HepG2 (cell line): ENCODE data around the gene SBNO2. TPM values are rescaled to one million over a fixed set of nuclear protein-coding genes. Genes with fewer than 3 reads are reported as not detected.

Experiments
- ATF4 ChIP-seq, 2 experiments: fragments of 450-650 bp in 1 of 2; sonication (generic) in 1 of 2; formaldehyde crosslinking; IDR thresholded peaks; 2 replicates each; pipeline versions ENCODE4 v1.5.0 to v1.8.0; 2020 to 2022; ENCODE audit warnings: mild to moderate bottlenecking in 1 of 2, missing genetic modification reagents in 1 of 2
- CHD4 ChIP-seq: fragments of 200-600 bp; sonication (generic); IDR thresholded peaks from 2 replicates; pipeline ENCODE4 v1.7.0; 2017; ENCODE audit warnings: mild to moderate bottlenecking, low read length, borderline replicate concordance
- E2F1 ChIP-seq: sonication (generic); formaldehyde crosslinking; IDR thresholded peaks from 2 replicates; pipeline ENCODE4 v1.5.0; 2020; ENCODE audit warnings: missing genetic modification reagents
- KDM1A ChIP-seq: IDR thresholded peaks from 2 replicates; pipeline ENCODE4 v1.6.1; 2016; ENCODE audit warnings: missing compliant biosample characterization
- KLF15 ChIP-seq: sonication (generic); formaldehyde crosslinking; IDR thresholded peaks from 2 replicates; pipeline ENCODE4 v1.8.1; 2023; ENCODE audit warnings: borderline replicate concordance, mild to moderate bottlenecking, inconsistent platforms, missing genetic modification reagents, mixed read lengths
- NFE2 ChIP-seq: sonication (generic); formaldehyde crosslinking; IDR thresholded peaks from 2 replicates; pipeline ENCODE4 v1.4.0; 2020; ENCODE audit warnings: missing genetic modification reagents
- RNF2 ChIP-seq: fragments of 450-650 bp; conservative IDR thresholded peaks from 2 replicates; pipeline ENCODE4 v1.6.1; 2016; ENCODE audit warnings: low read depth
- RNF219 ChIP-seq: sonication (generic); formaldehyde crosslinking; IDR thresholded peaks from 2 replicates; pipeline ENCODE4 v1.5.0; 2020; ENCODE audit warnings: mild to moderate bottlenecking, missing genetic modification reagents
- SMAD9 ChIP-seq: sonication (generic); formaldehyde crosslinking; IDR thresholded peaks from 2 replicates; pipeline ENCODE4 v1.5.1; 2020; ENCODE audit warnings: mild to moderate bottlenecking, missing genetic modification reagents
- TFDP2 ChIP-seq: sonication (generic); formaldehyde crosslinking; IDR thresholded peaks from 2 replicates; pipeline ENCODE4 v1.4.0; 2020; ENCODE audit warnings: missing genetic modification reagents
- TGIF2 ChIP-seq: IDR thresholded peaks from 2 replicates; pipeline ENCODE4 v1.6.1; 2016; ENCODE audit warnings: control low read depth, missing compliant biosample characterization
- ZBTB34 ChIP-seq: sonication (generic); formaldehyde crosslinking; IDR thresholded peaks from 2 replicates; pipeline ENCODE4 v1.8.0; 2022; ENCODE audit warnings: mild to moderate bottlenecking, missing genetic modification reagents
- ZFX ChIP-seq: sonication (generic); formaldehyde crosslinking; IDR thresholded peaks from 2 replicates; pipeline ENCODE4 v1.4.0; 2020; ENCODE audit warnings: mild to moderate bottlenecking, low read depth, missing genetic modification reagents, moderate library complexity
- ZNF10 ChIP-seq: sonication (generic); formaldehyde crosslinking; IDR thresholded peaks from 2 replicates; pipeline ENCODE4 v1.4.0; 2020; ENCODE audit warnings: mild to moderate bottlenecking, low read depth, missing genetic modification reagents, borderline replicate concordance
- ZNF20 ChIP-seq: sonication (generic); formaldehyde crosslinking; IDR thresholded peaks from 2 replicates; pipeline ENCODE4 v1.4.0; 2020; ENCODE audit warnings: mild to moderate bottlenecking, moderate library complexity, missing genetic modification reagents
- ZNF34 ChIP-seq: sonication (generic); formaldehyde crosslinking; IDR thresholded peaks from 2 replicates; pipeline ENCODE4 v1.4.0; 2020; ENCODE audit warnings: mild to moderate bottlenecking, missing genetic modification reagents, borderline replicate concordance
- ZNF616 ChIP-seq: sonication (generic); formaldehyde crosslinking; IDR thresholded peaks from 2 replicates; pipeline ENCODE4 v1.5.0; 2020; ENCODE audit warnings: low read depth, mild to moderate bottlenecking, missing genetic modification reagents
- ZNF710 ChIP-seq: sonication (generic); formaldehyde crosslinking; IDR thresholded peaks from 2 replicates; pipeline ENCODE4 v1.5.0; 2020; ENCODE audit warnings: mild to moderate bottlenecking, missing genetic modification reagents, borderline replicate concordance
- ZSCAN30 ChIP-seq: sonication (generic); formaldehyde crosslinking; IDR thresholded peaks from 2 replicates; pipeline ENCODE4 v1.5.0; 2020; ENCODE audit warnings: mild to moderate bottlenecking, missing genetic modification reagents
- polyA plus RNA-seq, 8 experiments: library from polyadenylated mRNA; depleted of rRNA in 3 of 8; stranded (reverse) in 7 of 8; unstranded in 1 of 8; fragments of >200 nt; fragmentation: Illumina TruSeq in 4 of 8; extraction: Trizol in 4 of 8; gene quantifications; 2 replicates each; pipeline versions ENCODE4 v1.2.1 to v1.2.3, GENCODE V29; 2011 to 2016; ENCODE audit warnings: low read depth in 4 of 8, missing spikeins in 1 of 8, mixed read lengths in 1 of 8; ENCODE audit not compliant: insufficient read depth in 1 of 8
- total RNA-seq, 5 experiments: library from RNA; depleted of rRNA; stranded (reverse); fragments of >200 nt; fragmentation: Illumina TruSeq; extraction: Trizol; gene quantifications; 2 replicates each; pipeline ENCODE4 v1.2.3, GENCODE V29; 2016; ENCODE audit warnings: low read depth in 1 of 5

SBNO2 gene
- total and polyA plus RNA-seq, 2 of the 13 experiments (the other 11 are each of a cell fraction or from before 2014, with no cell fraction given) = 8.6 to 10.4 TPM

- TF ChIP-seq ZNF710 (CRISPR knock-in tag) (peak; percentile 96), RNF2 (no peak; the same call in 1 of the 2 replicates), CHD4 (0 out of 2 replicates have a peak, but pooled peaks have one; percentile 14), ZNF34 (CRISPR knock-in tag) (peak; percentile 90; the same call in 1 of the 2 replicates), RNF219 (no peak), ATF4 (CRISPR knock-in tag; IDR thresholded peaks at IDR 0.05) (no peak; a peak in 1 of 4 replicates), TGIF2 (no peak), KLF15 (CRISPR knock-in tag) (no peak), ZNF616 (peak; percentile 45; the same call in 1 of the 2 replicates), KDM1A (CRISPR knock-in tag) (0 out of 2 replicates have a peak, but pooled peaks have one; percentile 48), E2F1 (CRISPR knock-in tag) (no peak), ZSCAN30 (no peak), ZNF20 (no peak), NFE2 (CRISPR knock-in tag) (no peak), TFDP2 (no peak), ZNF10 (CRISPR knock-in tag) (no peak), ZFX (CRISPR knock-in tag) (peak; percentile 20; the same call in 1 of the 2 replicates), SMAD9 (CRISPR knock-in tag) (0 out of 2 replicates have a peak, but pooled peaks have one; percentile 42), ZBTB34 (CRISPR knock-in tag) (peak; percentile 58; the same call in 1 of the 2 replicates)
Observed at GRCh38 chr19:1098177-1099051, 75.7 kb downstream of the SBNO2 start (continued).
